IMR-90 (cell line): ENCODE results near the gene DPAGT1.

Experiments
- BHLHE40 ChIP-seq: fragments of 150-350 bp; IDR thresholded peaks from 2 replicates; pipeline ENCODE4 v1.6.1; 2016; ENCODE audit warnings: mild to moderate bottlenecking, low read depth, low read length
- CEBPB ChIP-seq: IDR thresholded peaks from 2 replicates; pipeline ENCODE4 v1.6.1; 2012; ENCODE audit warnings: low read depth, low read length, improper control_type of control experiment
- FOS ChIP-seq: fragments of 150-350 bp; IDR thresholded peaks from 2 replicates; pipeline ENCODE4 v1.6.1; 2016; ENCODE audit warnings: low read depth, low read length
- MAFK ChIP-seq: IDR thresholded peaks from 2 replicates; pipeline ENCODE4 v1.6.1; 2012; ENCODE audit warnings: low read depth, low read length, improper control_type of control experiment
- MAZ ChIP-seq: IDR thresholded peaks from 2 replicates; pipeline ENCODE4 v1.6.1; 2012; ENCODE audit warnings: low read depth, mild to moderate bottlenecking, low read length, improper control_type of control experiment, moderate library complexity, borderline replicate concordance
- MXI1 ChIP-seq: IDR thresholded peaks from 2 replicates; pipeline ENCODE4 v1.6.1; 2012; ENCODE audit warnings: low read depth, mild to moderate bottlenecking, low read length, moderate library complexity, borderline replicate concordance
- NFE2L2 ChIP-seq: fragments of 150-350 bp; IDR thresholded peaks from 2 replicates; pipeline ENCODE4 v1.6.1; 2016; ENCODE audit warnings: low read depth, mild to moderate bottlenecking, low read length
- POLR2A ChIP-seq: IDR thresholded peaks from 2 replicates; pipeline ENCODE4 v1.6.1; 2012; ENCODE audit warnings: mild to moderate bottlenecking, low read depth, low read length
- RAD21 ChIP-seq: IDR thresholded peaks from 2 replicates; pipeline ENCODE4 v1.6.1; 2012; ENCODE audit warnings: low read length, improper control_type of control experiment
- RCOR1 ChIP-seq: IDR thresholded peaks from 2 replicates; pipeline ENCODE4 v1.6.1; 2012; ENCODE audit warnings: mild to moderate bottlenecking, low read length, improper control_type of control experiment; ENCODE audit not compliant: insufficient replicate concordance
- RFX5 ChIP-seq: IDR thresholded peaks from 2 replicates; pipeline ENCODE4 v1.8.0; 2012; ENCODE audit warnings: low read depth, mild to moderate bottlenecking, low read length, moderate library complexity
- TF ChIP-seq, protein P1 (sequence below): conservative IDR thresholded peaks from 2 replicates; pipeline ENCODE4 v1.5.1; 2012; ENCODE audit warnings: mild to moderate bottlenecking, low read depth, low read length, improper control_type of control experiment

DNA sequence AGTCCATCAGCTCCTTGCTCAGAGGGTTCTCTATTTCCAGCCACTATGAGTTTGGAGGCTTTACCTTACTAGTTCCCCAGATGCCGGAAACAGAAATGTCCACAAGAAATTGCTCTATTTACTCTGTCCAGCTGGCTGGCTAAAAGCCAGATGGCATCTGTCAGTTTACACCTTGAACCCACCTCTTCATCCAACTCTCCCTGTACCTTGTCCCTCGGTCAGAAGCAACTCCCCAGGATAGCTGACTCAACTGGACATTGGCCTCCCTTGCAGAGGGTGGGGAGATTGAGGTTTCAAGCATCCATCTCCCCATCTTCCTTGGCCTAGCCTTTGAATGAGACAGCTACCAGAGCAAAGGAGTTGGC is 7.2 kb upstream of the DPAGT1 start:
- TF ChIP-seq MAFK (no peak), NFE2L2 (no peak), FOS (no peak), RFX5 (no peak), POLR2A (no peak), RCOR1 (no peak), MXI1 (no peak), MAZ (no peak), CEBPB (no peak), RAD21 (no peak), BHLHE40 (no peak)
- TF ChIP-seq, protein P1, sequence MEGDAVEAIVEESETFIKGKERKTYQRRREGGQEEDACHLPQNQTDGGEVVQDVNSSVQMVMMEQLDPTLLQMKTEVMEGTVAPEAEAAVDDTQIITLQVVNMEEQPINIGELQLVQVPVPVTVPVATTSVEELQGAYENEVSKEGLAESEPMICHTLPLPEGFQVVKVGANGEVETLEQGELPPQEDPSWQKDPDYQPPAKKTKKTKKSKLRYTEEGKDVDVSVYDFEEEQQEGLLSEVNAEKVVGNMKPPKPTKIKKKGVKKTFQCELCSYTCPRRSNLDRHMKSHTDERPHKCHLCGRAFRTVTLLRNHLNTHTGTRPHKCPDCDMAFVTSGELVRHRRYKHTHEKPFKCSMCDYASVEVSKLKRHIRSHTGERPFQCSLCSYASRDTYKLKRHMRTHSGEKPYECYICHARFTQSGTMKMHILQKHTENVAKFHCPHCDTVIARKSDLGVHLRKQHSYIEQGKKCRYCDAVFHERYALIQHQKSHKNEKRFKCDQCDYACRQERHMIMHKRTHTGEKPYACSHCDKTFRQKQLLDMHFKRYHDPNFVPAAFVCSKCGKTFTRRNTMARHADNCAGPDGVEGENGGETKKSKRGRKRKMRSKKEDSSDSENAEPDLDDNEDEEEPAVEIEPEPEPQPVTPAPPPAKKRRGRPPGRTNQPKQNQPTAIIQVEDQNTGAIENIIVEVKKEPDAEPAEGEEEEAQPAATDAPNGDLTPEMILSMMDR = no peak
